CD4-positive, alpha-beta T cell treated with Interleukin-10 for 1 hour (primary cell): ENCODE results near the gene RAB22A.
"Not testable (repeated sequence)": the region's sequence is repeated elsewhere in the genome, so short reads cannot be mapped to it uniquely, and the experiment has no call there.

ENCODE experiments used
- DNase-seq: peaks from one replicate; pipeline ENCODE4 v3.0.0-alpha.2; 2020

RAB22A gene

DNA sequence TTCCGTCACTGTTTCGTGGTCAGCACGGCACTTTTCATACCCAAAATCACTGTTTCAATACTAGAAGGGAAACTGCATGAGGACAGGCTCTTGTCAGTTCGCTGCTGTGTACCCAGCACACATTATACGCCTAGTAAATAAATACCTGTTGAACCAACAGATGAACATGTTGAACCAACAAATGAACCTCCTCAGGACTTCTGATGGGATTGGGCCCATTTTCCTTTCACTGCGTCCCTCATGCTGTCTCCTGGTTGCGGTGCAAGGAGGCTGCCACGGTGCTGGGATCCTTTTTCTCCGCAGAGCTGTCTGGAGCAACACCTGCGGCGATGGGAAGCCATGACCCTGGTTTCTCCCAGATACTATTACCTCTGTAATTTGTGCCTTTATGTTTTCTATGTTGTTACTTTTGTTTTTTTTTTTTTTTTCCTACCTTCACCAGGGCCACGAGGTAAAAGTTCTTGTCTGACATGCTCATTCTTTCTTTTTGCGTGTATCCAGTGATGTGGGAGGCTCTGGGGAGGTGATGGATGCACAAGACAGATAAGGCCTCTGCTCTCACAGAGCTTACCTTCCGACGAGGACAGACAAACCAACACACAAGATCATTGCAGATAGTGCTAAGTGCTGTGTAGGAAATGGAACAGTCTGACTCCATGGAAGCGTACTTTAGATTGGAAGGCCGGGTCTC, 80.6 kb downstream of the RAB22A start:
- peak; percentile 6 for DNase-seq

DNA sequence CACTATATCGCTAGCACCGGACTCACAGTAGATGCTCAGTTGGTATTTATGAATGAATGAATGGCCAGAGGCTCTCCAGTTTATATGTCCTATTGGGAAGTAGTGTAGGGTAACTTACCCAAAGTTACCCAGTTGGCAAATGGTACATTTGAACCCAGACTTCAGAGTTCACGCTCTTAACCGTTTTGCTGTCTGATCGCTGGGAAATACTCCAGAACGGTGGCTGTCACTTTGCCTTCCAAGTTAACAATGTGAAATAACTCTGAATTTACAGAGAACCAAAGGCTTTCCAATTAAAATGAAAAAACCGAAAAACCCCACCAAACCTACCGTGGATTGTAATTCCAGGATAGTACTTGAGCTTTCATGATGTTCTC, 81.1 kb downstream of the RAB22A start:
- no peak for DNase-seq

DNA sequence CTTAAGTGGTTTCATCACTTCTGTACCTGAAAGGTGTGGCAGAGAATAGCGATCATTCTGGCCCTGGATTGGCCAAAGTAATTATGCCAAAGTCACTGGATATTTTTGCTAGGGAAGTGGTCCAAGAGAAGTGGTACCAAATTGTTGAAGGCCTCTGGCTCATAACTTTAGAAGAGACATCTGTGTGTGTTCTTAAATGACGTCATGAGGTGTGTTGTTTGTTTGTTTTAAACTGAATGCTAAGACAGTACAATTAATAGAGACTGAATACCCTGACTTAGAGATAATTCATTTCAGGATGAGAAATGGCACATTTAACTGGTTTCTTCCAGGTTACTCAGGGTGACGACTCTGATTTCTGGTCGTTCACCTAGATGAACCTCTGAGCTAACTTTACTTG, 82.8 kb downstream of the RAB22A start:
- DNase-seq = no peak

DNA sequence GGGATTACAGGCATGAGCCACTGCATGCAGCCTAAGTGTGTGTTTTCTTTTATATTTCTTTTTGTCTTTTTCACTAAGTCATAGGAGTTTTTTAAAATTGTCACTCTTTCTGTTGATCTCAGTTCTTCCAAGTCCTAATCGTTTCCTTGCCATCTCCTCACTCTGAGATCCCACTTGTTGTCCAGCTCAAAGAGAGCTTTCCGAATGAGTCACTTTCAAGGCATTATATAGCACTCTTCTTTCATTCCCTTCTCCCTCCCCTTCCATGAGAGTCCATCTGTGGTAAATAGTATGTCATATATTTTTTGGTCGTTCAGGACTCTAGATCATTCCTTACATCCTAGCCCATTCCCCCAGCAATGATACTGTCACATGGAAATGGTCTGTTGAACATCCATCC, 83.8 kb downstream of the RAB22A start:
- no peak for DNase-seq

DNA sequence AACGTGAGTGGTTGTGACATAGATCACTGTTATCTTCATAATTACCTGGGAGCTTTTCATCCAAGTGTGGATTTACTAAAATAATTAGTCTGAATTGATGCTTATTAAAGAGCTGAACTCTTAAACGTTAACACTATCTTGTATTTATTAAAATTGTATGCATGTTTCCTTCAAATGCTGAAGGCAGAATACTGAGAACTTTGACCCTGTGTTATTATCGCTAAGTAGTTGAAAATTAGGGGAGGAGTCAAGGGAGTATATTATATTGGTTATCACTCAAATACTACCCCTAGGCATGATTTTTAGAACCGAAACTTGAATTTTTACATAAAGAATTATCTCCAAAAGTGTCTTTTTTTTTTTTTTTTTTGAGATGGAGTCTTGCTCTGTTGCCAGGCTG, 85.3 kb downstream of the RAB22A start:
- no peak for DNase-seq

DNA sequence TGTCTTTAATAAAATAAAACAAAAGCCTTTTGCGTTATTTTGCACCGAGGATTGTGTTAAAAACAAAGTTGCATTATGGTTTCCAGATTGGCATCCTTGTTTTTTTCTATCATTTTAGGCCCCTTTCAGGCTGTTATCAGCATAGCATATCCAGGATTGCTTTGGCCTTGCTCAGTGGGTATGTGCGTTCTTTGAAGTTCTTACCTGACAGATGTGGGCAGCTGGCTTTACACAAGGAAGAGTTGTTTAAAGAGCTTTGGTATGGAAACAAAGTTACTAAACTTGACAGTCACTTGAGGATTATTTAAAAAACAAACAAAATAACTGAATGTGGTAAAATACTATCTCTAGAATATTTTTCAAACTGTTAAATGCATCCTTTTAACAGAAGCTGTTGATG, 86.1 kb downstream of the RAB22A start:
- no peak for DNase-seq

DNA sequence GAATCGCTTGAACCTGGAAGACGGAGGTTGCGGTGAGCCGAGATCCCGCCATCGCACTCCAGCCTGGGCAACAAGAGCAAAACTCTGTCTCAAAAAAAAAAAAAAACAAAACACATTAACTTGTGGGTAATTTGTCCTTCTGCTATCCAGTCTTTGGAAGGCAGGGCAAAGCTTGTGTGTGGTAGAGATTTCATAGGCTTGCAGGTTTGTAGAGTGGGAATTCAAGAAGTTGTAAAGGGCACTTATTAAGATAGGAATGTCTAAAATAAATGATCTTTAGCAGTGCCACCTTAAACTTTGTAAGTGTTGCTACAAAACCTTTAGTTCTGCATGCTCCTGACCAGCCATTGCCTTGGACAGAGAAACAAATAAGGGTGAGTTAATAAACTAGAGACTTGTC, 87.9 kb downstream of the RAB22A start:
- DNase-seq = no peak

DNA sequence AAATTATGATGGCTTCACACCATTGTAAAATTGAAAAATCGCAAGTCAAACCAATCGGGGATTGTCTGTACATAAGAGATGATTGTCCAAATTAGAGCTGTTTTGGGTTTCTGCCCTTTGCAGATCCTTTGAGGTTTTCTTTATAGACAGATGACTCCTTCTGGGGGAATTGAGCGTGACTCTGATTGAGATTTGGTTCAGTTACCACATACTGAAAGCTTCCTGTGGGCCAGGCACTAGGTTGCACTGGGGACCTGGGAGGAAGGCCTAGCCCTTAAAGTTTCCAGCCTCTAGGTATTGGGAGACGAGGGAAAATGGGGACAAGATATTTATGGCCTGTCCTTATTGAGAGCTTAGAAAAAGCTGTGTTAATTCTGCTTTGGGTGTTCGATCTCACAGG, 88.7 kb downstream of the RAB22A start:
- DNase-seq = no peak

DNA sequence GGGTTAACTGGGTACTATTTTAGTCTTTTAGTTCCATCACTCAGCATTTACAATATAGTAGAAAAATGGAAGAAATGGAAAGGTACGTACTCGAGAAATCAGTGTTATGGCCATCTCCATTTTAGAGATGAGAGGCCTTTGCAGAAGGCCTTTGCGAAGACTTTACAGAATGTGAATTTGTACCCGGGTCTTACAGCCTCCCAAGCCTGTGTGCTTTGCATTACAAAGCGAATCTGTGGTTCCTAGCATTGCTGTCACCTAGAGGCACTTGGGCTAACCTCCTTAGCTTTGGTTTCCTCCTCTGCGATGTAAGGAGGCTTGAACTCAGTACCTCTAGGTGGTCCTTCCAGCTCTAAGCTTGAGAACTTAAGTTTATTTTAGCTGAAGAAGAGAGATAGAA, 90.4 kb downstream of the RAB22A start:
- no peak for DNase-seq

DNA sequence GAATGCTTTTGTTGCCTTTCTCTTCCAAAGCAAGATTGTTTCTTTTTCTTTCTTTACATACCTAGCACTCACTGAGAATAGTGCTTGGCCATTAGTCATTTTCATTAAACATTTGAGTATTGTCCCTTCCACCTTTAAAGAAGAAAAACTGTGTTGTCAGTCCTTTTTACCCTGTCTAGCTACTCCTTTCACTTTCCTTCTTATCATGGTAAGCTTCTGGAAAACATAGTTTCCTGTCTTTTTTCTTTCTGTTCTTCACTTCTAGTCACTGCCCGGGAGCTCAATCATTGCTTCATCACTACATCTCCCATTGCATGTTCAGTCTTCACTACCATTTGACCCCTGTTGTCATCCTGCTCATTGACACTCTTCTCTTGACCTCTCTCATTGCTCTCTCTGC, 91.6 kb downstream of the RAB22A start:
- no peak for DNase-seq

DNA sequence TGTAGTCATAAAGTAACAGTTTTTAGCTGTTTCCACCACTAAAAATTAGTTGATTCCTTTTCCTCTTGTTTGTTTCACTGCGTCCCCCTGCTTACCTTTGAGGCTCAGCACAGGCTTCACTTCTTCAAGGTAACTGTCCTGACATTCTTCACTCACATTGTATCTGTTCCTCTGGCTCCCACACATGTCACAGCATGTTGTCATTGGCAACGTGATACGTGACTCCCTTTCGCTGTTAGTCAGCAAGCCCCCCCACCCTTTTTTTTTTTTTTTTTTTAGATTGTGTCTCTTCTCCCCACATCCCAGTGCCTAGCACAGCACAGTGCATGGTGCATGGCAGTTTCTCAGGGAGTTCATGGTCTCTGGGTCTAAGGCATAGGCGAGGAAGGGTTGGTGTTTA, 92.8 kb downstream of the RAB22A start:
- DNase-seq = no peak

DNA sequence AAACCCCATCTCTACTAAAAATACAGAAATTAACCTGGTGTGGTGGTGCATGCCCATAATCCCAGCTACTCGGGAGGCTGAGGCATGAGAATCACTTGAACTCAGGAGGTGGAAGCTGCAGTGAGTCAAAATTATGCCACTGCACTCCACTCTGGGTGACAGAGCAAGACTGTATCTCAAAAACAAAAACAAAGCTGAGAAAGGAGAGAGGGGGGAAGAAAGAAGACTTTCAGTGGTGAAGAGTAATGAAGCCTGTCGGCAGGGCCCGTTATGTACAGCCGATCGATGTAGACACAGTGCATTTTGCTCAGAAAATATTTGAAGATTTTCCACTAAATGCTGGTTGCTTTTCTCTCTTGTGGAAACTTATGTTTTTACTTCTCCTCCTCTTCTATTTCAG, 93.3 kb downstream of the RAB22A start:
- no peak for DNase-seq

DNA sequence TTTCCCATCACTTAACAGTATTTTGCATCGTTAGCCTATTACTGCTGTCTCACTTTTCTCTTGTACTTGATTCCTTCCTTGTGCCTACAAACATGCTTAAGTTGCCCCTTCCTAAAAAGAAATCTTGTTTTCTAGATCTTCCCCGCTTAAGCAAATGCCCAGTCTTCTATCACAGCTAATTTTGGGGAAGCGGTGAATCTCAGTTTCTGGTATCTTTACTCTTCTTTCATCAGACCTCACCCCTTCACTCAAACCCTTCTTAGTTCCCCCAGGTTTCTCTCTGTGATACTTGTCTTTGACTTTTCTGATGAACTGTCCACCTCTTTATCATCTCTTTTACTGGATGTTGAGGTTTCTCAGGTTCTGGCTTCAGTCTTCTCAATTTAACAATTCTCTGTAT, 93.8 kb downstream of the RAB22A start:
- DNase-seq = no peak

DNA sequence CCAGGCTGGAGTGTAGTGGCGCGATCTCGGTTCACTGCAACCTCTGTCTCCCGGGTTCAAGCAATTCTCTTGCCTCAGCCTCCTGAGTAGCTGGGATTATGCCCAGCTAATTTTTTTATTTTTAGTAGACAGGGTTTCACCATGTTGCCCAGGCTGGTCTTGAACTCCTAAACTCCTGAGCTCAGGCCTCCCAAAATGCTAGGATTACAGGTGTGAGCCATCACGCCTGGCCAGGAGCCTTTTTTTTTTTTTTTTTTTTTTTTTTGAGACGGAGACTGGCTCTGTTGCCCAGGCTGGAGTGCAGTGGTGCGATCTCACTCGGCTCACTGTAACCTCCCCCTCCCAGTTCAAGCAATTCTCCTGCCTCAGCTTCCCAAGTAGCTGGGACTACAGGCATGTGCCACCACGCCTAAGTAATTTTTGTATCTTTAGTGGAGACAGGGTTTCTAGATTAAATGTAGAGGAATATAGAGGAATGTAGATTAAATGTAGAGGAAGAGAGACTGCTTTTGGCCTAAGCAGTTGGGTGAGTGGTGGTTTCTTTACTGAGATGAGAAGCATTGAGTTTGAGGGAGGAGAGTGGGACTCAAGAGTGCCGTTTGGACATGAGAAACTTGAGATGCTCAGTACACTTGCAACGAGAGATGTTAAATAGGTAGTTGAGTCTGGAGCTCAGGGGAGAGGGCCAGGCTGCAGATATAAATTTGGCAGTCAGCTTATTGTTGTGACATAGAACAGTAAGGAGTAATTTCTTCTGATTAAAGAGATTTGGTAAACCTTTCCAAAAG, 96.2 kb downstream of the RAB22A start:
- DNase-seq = no peak

DNA sequence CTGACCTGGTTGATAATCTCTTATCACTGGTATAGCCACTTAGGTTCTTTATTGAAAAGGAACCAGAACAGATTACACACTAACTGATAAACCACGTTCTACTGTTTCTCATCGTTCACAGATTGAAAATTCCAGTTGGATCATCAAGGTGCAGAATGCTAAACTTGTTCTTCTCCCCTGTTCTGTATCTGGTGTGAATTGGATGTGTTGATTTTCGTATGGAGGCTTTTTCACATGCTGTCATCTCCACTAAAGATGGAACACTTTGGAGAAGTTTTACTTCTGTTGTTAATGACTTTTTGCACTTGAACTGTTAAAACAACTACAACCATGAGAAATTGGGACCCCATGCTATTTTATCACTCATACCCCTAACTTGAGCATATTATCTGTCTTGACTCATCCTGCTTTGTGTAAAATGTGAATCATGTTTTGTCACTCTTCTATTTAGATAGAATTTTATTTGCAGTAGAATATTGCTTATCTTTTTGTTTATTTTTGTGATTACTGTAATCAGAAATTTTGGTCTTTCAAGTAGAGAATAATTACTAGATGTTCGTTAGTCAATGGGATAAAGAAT, 97.0 kb downstream of the RAB22A start:
- no peak for DNase-seq

DNA sequence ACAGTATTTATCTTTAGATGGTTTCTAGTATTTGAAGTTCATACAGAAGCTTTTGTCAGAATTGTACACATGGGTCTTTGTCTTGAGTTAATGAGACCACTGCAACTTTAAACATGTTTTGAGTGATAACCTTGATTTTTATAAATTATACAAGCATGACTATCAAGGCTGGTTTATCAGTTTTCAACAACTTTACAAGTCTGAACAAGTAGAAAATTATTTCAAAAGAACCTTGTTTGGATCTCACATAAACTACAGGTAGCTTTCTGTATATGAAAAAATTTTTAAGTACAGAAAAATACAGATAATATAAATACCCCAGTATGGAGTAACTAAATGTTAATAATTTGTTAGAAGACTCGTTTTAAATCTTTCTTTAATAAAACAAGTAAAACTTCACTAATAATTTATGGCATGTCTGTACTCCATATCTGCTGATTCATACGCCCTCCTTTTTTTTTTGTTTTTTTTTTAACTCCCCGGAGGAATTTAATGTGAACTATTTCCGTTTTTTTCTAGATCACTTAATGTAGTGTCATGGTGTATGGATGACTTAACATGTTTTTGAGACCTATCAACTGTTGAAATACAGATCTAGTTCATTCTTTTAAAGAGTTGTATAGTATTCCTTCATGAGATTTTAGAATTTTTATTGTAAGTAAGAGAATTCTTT, 97.8 kb downstream of the RAB22A start:
- DNase-seq = no peak

DNA sequence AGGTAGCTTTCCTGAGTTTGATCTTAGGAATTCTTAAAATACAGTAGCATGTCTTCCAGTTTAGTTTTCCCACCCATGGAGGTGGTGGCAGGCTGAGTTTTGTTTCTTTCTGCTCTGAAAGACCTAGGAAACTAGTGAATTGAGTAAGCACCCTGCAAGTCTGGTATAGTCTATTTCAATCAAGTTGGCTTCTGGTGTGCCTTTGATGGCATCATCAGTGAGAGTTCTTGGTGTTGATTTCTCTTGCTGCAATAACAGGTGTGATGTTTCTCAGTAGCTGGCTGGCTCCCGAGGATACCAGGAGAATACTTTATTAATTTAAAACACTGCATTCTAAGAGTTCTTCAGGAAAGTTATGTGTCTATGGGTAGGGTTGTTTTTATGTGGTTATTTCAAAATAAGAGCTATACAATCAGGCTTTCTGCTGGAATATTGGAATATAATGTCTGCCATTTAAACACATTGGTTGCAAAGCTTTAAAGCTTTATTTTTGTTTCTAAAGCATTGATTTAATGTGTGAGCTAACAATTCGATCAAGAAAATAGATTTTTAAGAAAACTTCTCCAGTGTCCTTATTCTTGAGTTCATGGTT, 98.5 kb downstream of the RAB22A start:
- DNase-seq = peak; percentile 26

DNA sequence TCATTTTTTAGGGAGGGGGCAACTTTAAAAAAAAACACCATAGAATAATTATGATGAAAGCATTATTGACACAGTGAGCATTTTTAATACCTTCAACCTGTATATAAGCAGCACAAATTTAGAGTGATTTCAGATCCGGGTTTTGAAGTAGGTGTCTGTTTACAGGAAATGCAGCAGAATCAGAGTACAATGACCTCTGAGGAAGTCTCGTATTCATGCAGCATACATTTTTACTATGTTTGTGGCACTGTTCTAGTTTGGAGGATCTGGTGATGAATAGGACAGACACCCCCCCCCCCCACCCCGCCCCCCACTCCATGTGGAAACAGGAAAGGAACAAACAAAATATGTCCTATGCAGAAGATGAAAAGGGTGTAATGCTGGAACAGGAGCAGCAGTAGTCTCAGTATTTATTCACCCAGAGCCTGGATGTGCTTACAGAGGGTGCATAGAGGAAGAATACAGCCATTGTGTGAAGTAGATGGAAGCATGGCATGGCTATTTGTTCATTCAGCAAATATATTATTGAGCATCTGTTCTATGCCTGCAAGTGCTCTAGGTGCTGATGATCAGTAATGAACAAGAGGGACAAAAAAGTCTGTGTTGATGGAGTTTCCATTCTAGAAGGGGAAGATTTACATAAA, 99.2 kb downstream of the RAB22A start:
- peak; percentile 48 for DNase-seq

DNA sequence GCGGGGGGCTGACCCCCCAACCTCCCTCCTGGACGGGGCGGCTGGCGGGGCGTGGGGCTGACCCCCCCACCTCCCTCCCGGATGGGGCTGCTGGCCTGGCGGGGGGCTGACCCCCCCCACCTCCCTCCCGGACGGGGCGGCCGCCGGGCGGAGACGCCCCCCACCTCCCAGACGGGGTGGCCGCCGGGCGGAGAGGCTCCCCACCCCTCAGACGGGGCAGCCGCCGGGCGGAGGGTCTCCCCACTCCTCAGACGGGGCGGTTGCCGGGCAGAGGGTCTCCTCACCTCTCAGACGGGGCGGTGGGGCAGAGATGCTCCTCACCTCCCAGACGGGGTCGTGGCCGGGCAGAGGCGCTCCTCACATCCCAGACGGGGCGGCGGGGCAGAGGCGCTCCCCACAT, 104.7 kb downstream of the RAB22A start:
- not testable (repeated sequence) for DNase-seq

DNA sequence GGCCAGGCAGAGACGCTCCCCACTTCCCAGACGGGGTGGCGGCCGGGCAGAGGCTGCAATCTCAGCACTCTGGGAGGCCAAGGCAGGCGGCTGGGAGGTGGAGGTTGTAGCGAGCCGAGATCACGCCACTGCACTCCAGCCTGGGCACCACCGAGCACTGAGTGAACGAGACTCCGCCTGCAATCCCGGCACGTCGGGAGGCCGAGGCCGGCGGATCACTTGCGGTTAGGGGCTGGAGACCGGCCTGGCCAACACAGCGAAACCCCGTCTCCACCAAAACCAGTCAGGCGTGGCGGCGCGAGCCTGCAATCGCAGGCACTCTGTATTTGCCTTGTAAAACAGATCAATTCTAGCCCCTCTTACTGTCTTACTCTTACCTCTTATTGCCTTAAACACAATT, 105.3 kb downstream of the RAB22A start:
- not testable (repeated sequence) for DNase-seq

DNA sequence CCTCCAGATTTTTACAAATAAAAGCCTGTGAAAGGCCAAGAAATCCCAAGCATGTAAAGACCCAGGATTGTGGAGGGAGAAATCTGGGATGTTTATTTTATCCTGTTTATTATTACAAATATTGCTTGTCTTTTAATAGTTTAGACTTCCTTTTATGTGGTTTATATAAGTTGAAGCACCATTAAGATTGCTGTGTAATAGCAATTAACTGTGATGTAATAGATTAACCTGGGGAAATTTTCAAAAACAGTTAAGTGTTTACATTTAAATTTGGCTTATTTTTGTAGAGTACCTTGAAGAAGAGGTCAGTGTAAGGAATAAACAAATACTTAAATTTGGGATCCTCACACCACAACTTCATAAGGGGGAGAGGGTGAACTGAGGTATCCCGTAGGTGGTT, 106.5 kb downstream of the RAB22A start:
- no peak for DNase-seq

DNA sequence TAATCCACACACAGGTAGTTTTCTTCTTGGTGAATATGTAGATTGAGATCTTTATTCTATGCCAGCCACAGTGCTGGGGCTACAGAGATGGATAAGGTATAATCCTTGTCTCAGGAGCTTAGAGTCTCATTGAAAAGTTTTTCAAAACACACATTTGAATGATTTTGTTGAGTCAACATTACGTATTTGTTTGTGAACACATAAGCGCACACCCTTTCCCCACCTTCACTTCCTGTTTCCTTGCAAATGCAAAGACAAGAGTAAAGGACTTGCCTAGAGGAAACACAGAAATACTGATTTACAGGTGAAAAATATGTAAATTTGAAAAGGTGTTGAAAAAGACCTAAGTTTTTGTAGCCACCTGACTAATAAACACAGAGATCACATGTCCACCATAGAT, 107.3 kb downstream of the RAB22A start:
- peak; percentile 28 for DNase-seq
